ENCODE measurements around the gene PPBP. TPM values are rescaled to one million over a fixed set of nuclear protein-coding genes. Genes with fewer than 3 reads are reported as not detected.

PPBP gene, protein sequence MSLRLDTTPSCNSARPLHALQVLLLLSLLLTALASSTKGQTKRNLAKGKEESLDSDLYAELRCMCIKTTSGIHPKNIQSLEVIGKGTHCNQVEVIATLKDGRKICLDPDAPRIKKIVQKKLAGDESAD
- polyA plus RNA-seq (2013) = 8.1 TPM

DNA sequence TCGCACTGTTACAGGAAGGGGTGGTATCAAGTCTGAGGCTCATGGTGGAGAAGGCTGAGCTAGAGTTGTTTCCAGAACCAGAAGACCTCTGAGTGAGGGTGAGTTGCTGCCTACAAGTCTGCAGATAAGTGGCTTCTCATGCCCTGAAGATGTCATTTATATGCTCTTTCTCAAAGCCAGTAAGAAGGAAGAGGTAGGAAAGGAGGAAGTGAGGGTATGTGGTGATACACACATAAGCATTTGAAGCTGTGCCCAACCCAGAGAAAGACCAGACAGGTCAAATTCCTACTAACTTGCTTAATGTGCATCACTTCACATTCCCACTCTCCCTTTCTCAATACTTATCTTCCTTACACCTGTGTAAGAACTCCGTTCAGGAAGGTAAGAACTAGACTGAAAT lies at the start of gene PPBP:
TSS of gene PPBP (minus strand) at position 130 of the 400 bp plus-strand sequence. CDS start at position 43, 87 bp downstream.
- Histone ChIP-seq H3K9me3 (ENCODE audit: control extremely low read depth in 1 of 5, control insufficient read depth in 4 of 5, insufficient read depth in 2 of 5, low read depth in 1 of 5, low read length in 4 of 5) (no peaks in the 10 kb centered on the region), H3K36me3 (ENCODE audit: control insufficient read depth in 4 of 4, insufficient read depth in 4 of 4, low read length in 3 of 4) (no peaks in the 10 kb centered on the region), H3K4me1 (ENCODE audit: control extremely low read depth in 1 of 4, control insufficient read depth in 4 of 4, insufficient read depth in 4 of 4, low read length in 3 of 4) (peaks cover 0 to 27% (median 12%) of the 10 kb centered on the region in 4 experiments), H3K4me3 (ENCODE audit: control insufficient read depth in 1 of 7, extremely low read depth in 1 of 7, insufficient read depth in 4 of 7, low read depth in 2 of 7, low read length in 6 of 7) (no peak within 1 kb of the TSS), H3K27ac (ENCODE audit: insufficient read depth in 1 of 2, low read depth in 1 of 2, low read length in 2 of 2, poor library complexity in 1 of 2, severe bottlenecking in 2 of 2) (no peak within 1 kb of the TSS), H3K27me3 (replicated peaks in 2 of 5; ENCODE audit: control insufficient read depth in 4 of 5, insufficient read depth in 5 of 5, low read length in 4 of 5) (no peaks in the 10 kb centered on the region)
- CTCF ChIA-PET = no interaction called here
- DNase-seq = peak in 2 of 3 donors; percentile 58 to 69
- POLR2A ChIA-PET = no interaction called here
- 57% methylated on average over 1 of the region's 2 CpGs for WGBS (ENCODE audit: insufficient coverage)

DNA sequence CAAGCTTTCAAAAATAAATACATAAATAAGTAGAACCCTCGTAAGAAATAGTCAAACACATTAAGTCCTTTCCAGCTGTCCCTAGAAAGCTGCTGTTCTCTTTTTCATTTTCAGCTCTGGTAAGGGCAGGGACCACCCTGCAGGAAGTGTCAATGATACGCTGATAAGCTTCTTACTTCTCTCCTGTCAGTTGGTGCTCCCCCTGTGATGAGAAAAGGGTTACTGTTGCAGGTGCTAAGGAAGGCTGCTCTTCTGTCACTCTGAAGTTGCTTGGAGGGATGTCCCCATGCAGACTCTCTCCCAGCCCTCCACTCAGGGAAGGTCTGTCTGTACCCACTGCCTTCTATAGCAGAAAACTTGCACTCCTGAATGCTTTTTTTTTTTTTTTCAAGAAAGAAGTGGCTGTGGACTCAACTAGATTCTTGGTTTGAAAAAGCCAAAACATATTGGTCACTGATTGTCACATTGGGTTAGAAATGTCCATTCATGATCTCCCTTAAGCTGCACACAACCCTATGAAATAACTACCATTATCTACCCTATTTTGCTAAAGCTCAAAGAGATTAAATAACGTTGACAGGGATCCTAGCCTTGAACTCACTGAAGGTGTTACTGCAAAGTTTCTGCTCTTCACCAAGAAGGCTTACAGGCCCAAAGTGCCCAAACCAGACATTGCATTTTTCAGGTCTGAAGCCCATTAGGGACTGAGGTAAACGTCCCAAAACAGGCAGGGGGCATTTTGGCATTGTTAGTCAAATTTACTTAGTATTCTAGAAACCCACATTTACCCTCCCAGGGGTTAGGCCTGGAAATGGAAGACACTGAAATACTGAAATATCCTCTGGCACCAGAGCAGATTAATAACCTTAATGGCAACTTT lies 49.3 kb upstream of the PPBP start:
- Histone ChIP-seq H3K27ac (ENCODE audit: insufficient read depth in 1 of 2, low read depth in 1 of 2, low read length in 2 of 2, poor library complexity in 1 of 2, severe bottlenecking in 2 of 2) (peak overlapping the region; percentile 11 to 93), H3K4me3 (ENCODE audit: control insufficient read depth in 1 of 7, extremely low read depth in 1 of 7, insufficient read depth in 4 of 7, low read depth in 2 of 7, low read length in 6 of 7) (peak overlapping the region in 6 of 7 experiments; percentile 2 to 96 (median 86)), H3K36me3 (ENCODE audit: control insufficient read depth in 4 of 4, insufficient read depth in 4 of 4, low read length in 3 of 4) (no peaks in the 10 kb centered on the region), H3K27me3 (replicated peaks in 2 of 5; ENCODE audit: control insufficient read depth in 4 of 5, insufficient read depth in 5 of 5, low read length in 4 of 5) (no peaks in the 10 kb centered on the region), H3K4me1 (ENCODE audit: control extremely low read depth in 1 of 4, control insufficient read depth in 4 of 4, insufficient read depth in 4 of 4, low read length in 3 of 4) (peaks cover 19 to 33% (median 25%) of the 10 kb centered on the region in 4 experiments), H3K9me3 (ENCODE audit: control extremely low read depth in 1 of 5, control insufficient read depth in 4 of 5, insufficient read depth in 2 of 5, low read depth in 1 of 5, low read length in 4 of 5) (no peaks in the 10 kb centered on the region)
- peak; percentile 56 to 81 (median 67) for DNase-seq
- POLR2A ChIA-PET = interaction anchor here (0.6 to 0.9 kb wide), 4 partner anchors 42 to 781 kb away, joined by 4 to 5 read pairs (median 4); no protein-coding TSS in a partner anchor
- 8% methylated on average over 2 of the region's 4 CpGs for WGBS (ENCODE audit: insufficient coverage)
- CTCF ChIA-PET = interaction anchor here (0.5 to 4.0 kb wide), 26 partner anchors 14 to 384 kb away, joined by 3 to 63 read pairs (median 4); partner anchors contain the start of genes CXCL2 and CXCL5

DNA sequence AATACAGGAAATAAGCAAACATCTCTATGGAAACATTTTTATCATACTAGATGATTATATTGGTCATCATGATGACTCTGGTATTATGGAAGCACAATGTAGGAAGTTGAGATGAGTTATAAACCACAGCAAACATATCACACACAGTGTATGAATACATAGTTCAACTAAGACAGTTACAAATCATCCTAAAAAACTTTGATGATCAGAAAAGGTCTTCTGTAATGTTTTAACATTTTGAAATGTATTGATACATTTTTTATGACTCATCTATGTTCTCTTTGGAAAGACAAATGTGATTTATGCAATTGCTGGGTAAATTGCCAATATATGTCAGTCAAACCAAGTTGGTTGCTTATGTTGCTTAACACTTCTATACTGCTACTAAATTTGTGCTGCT lies 45.7 kb upstream of the PPBP start:
- peak in 1 of 3 donors; percentile 44 for DNase-seq
- H3K4me1 ChIP-seq (ENCODE audit: control extremely low read depth in 1 of 4, control insufficient read depth in 4 of 4, insufficient read depth in 4 of 4, low read length in 3 of 4) = peaks cover 10 to 28% (median 19%) of the 10 kb centered on the region in 4 experiments
- H3K27ac ChIP-seq (ENCODE audit: insufficient read depth in 1 of 2, low read depth in 1 of 2, low read length in 2 of 2, poor library complexity in 1 of 2, severe bottlenecking in 2 of 2) = no peak overlapping the region
- ChIA-PET CTCF (interaction anchor here (1.4 kb wide), 1 partner anchor 12 kb away, joined by 3 read pairs; no protein-coding TSS in a partner anchor), POLR2A (no interaction called here)
- H3K4me3 ChIP-seq (ENCODE audit: control insufficient read depth in 1 of 7, extremely low read depth in 1 of 7, insufficient read depth in 4 of 7, low read depth in 2 of 7, low read length in 6 of 7) = no peak overlapping the region
- no peaks in the 10 kb centered on the region for H3K9me3 ChIP-seq (ENCODE audit: control extremely low read depth in 1 of 5, control insufficient read depth in 4 of 5, insufficient read depth in 2 of 5, low read depth in 1 of 5, low read length in 4 of 5)
- H3K27me3 ChIP-seq (replicated peaks in 2 of 5; ENCODE audit: control insufficient read depth in 4 of 5, insufficient read depth in 5 of 5, low read length in 4 of 5) = no peaks in the 10 kb centered on the region
- no peaks in the 10 kb centered on the region for H3K36me3 ChIP-seq (ENCODE audit: control insufficient read depth in 4 of 4, insufficient read depth in 4 of 4, low read length in 3 of 4)

DNA sequence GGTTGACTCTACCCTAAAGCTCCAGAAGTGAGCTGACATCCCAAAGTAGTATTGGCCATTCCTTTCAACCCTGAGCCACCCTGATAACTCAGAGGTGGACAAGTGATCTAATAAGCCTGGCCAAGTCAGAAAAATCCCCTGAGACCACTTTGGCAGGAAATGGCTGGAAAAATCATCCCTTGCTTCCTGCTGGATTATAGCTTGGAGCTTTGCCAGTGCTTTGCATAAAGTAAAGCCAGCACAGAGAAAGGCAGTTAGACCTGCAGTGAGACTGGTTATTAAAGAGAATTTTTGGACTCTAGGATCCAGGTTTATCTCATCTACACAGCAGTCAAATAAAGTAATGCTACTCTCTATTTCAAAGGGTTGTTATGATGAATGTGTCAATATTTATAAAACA lies 44.1 kb upstream of the PPBP start:
- H3K27ac ChIP-seq (ENCODE audit: insufficient read depth in 1 of 2, low read depth in 1 of 2, low read length in 2 of 2, poor library complexity in 1 of 2, severe bottlenecking in 2 of 2) = no peak overlapping the region
- H3K4me1 ChIP-seq (ENCODE audit: control extremely low read depth in 1 of 4, control insufficient read depth in 4 of 4, insufficient read depth in 4 of 4, low read length in 3 of 4) = peaks cover 2 to 15% (median 10%) of the 10 kb centered on the region in 4 experiments
- CTCF ChIA-PET = interaction anchor here (0.6 to 1.3 kb wide), 4 partner anchors 10 to 68 kb away, joined by 3 to 4 read pairs (median 3); no protein-coding TSS in a partner anchor
- no peaks in the 10 kb centered on the region for H3K9me3 ChIP-seq (ENCODE audit: control extremely low read depth in 1 of 5, control insufficient read depth in 4 of 5, insufficient read depth in 2 of 5, low read depth in 1 of 5, low read length in 4 of 5)
- DNase-seq = no peak
- no peaks in the 10 kb centered on the region for H3K27me3 ChIP-seq (replicated peaks in 2 of 5; ENCODE audit: control insufficient read depth in 4 of 5, insufficient read depth in 5 of 5, low read length in 4 of 5)
- POLR2A ChIA-PET = no interaction called here
- H3K36me3 ChIP-seq (ENCODE audit: control insufficient read depth in 4 of 4, insufficient read depth in 4 of 4, low read length in 3 of 4) = no peaks in the 10 kb centered on the region
- no peak overlapping the region for H3K4me3 ChIP-seq (ENCODE audit: control insufficient read depth in 1 of 7, extremely low read depth in 1 of 7, insufficient read depth in 4 of 7, low read depth in 2 of 7, low read length in 6 of 7)

DNA sequence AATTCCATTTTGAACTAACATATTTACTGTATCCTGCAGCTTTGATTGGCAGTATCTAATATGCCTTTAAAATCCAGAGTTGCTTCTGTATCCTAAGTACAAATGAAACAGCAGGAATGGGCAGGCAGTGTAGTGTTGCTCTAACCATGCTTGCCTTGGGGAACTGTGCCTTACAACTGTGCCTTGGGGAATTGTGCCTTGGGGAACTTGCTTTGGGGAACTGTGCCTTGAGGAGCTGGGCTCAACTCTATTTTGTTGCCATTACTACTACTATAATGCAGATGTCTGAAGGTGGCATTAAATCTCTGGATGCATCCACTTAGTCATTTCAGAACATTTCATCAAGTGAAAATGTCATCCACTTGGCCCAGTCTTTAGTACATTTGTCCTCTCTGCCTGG lies 43.6 kb upstream of the PPBP start:
- Histone ChIP-seq H3K9me3 (ENCODE audit: control extremely low read depth in 1 of 5, control insufficient read depth in 4 of 5, insufficient read depth in 2 of 5, low read depth in 1 of 5, low read length in 4 of 5) (peaks cover 0 to 2% (median 0%) of the 10 kb centered on the region in 5 experiments), H3K27ac (ENCODE audit: insufficient read depth in 1 of 2, low read depth in 1 of 2, low read length in 2 of 2, poor library complexity in 1 of 2, severe bottlenecking in 2 of 2) (no peak overlapping the region), H3K36me3 (ENCODE audit: control insufficient read depth in 4 of 4, insufficient read depth in 4 of 4, low read length in 3 of 4) (no peaks in the 10 kb centered on the region), H3K4me1 (ENCODE audit: control extremely low read depth in 1 of 4, control insufficient read depth in 4 of 4, insufficient read depth in 4 of 4, low read length in 3 of 4) (peaks cover 0 to 10% (median 5%) of the 10 kb centered on the region in 4 experiments), H3K27me3 (replicated peaks in 2 of 5; ENCODE audit: control insufficient read depth in 4 of 5, insufficient read depth in 5 of 5, low read length in 4 of 5) (no peaks in the 10 kb centered on the region), H3K4me3 (ENCODE audit: control insufficient read depth in 1 of 7, extremely low read depth in 1 of 7, insufficient read depth in 4 of 7, low read depth in 2 of 7, low read length in 6 of 7) (no peak overlapping the region)
- no peak for DNase-seq
- POLR2A ChIA-PET = no interaction called here
- CTCF ChIA-PET = interaction anchor here (0.6 to 1.3 kb wide), 5 partner anchors 10 to 69 kb away, joined by 3 to 4 read pairs (median 3); no protein-coding TSS in a partner anchor

DNA sequence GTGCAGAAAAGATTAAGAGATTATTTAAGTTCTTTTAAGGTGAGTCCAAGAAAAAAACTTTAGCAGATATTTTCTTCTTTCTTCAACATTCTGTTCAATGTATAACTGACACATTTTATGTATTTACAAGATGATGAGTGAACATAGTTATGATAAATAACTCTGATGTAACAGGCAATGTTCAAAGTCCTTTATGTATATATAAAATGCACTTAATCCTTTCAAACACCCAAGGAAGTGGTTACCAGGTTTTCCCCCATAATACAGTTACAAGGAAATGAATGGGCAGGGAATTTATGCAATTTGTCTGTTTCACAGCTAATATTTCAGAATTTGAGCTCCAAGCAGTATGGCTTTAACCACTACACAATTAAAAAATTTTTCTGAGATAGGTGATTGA lies 42.3 kb upstream of the PPBP start:
- H3K4me3 ChIP-seq (ENCODE audit: control insufficient read depth in 1 of 7, extremely low read depth in 1 of 7, insufficient read depth in 4 of 7, low read depth in 2 of 7, low read length in 6 of 7) = no peak overlapping the region
- H3K36me3 ChIP-seq (ENCODE audit: control insufficient read depth in 4 of 4, insufficient read depth in 4 of 4, low read length in 3 of 4) = no peaks in the 10 kb centered on the region
- H3K4me1 ChIP-seq (ENCODE audit: control extremely low read depth in 1 of 4, control insufficient read depth in 4 of 4, insufficient read depth in 4 of 4, low read length in 3 of 4) = peaks cover 0 to 6% (median 3%) of the 10 kb centered on the region in 4 experiments
- POLR2A ChIA-PET = no interaction called here
- CTCF ChIA-PET = interaction anchor here (0.9 to 1.0 kb wide), 3 partner anchors 9 to 69 kb away, joined by 3 to 4 read pairs (median 3); partner anchors contain the start of genes CXCL2 and CXCL3
- no peak overlapping the region for H3K27ac ChIP-seq (ENCODE audit: insufficient read depth in 1 of 2, low read depth in 1 of 2, low read length in 2 of 2, poor library complexity in 1 of 2, severe bottlenecking in 2 of 2)
- H3K9me3 ChIP-seq (ENCODE audit: control extremely low read depth in 1 of 5, control insufficient read depth in 4 of 5, insufficient read depth in 2 of 5, low read depth in 1 of 5, low read length in 4 of 5) = peaks cover 0 to 2% (median 0%) of the 10 kb centered on the region in 5 experiments
- peak in 1 of 3 donors; percentile 26 for DNase-seq
- H3K27me3 ChIP-seq (replicated peaks in 2 of 5; ENCODE audit: control insufficient read depth in 4 of 5, insufficient read depth in 5 of 5, low read length in 4 of 5) = no peaks in the 10 kb centered on the region

DNA sequence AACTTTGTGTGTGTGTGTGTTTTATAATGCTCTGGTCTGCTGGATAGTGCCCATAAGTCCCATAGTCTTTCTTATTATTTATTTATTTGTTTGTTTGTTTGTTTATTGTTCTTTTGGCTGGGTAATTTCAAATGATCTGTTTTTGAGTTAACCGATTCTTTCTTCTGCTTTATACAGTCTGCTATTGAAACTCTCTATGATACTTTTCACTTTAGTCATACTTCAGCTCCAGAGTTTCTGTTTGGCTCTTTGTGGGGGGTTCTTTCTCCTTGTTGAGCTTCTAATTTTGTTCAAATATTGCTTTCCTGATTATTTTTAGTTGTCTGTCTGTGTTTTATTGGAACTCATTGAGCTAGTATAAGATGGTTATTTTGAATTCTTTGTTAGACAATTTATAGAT lies 40.5 kb upstream of the PPBP start:
- CTCF ChIA-PET = interaction anchor here (0.5 to 0.9 kb wide), 3 partner anchors 16 to 175 kb away, joined by 3 to 4 read pairs (median 3); partner anchors contain the start of gene PF4V1
- WGBS (ENCODE audit: insufficient coverage) = no CpG with 5 or more reads among the region's 1 CpG
- Histone ChIP-seq H3K36me3 (ENCODE audit: control insufficient read depth in 4 of 4, insufficient read depth in 4 of 4, low read length in 3 of 4) (no peaks in the 10 kb centered on the region), H3K4me3 (ENCODE audit: control insufficient read depth in 1 of 7, extremely low read depth in 1 of 7, insufficient read depth in 4 of 7, low read depth in 2 of 7, low read length in 6 of 7) (no peak overlapping the region), H3K27ac (ENCODE audit: insufficient read depth in 1 of 2, low read depth in 1 of 2, low read length in 2 of 2, poor library complexity in 1 of 2, severe bottlenecking in 2 of 2) (no peak overlapping the region), H3K4me1 (ENCODE audit: control extremely low read depth in 1 of 4, control insufficient read depth in 4 of 4, insufficient read depth in 4 of 4, low read length in 3 of 4) (peaks cover 0 to 6% (median 3%) of the 10 kb centered on the region in 4 experiments), H3K27me3 (replicated peaks in 2 of 5; ENCODE audit: control insufficient read depth in 4 of 5, insufficient read depth in 5 of 5, low read length in 4 of 5) (no peaks in the 10 kb centered on the region), H3K9me3 (ENCODE audit: control extremely low read depth in 1 of 5, control insufficient read depth in 4 of 5, insufficient read depth in 2 of 5, low read depth in 1 of 5, low read length in 4 of 5) (peaks cover 0 to 2% (median 0%) of the 10 kb centered on the region in 5 experiments)
- POLR2A ChIA-PET = no interaction called here
- no peak for DNase-seq

Data from common myeloid progenitor, CD34-positive (primary cell).